Measurements from ENCODE around the gene CHD5. TPM values are rescaled to one million over a fixed set of nuclear protein-coding genes. Genes with fewer than 3 reads are reported as not detected.

The CHD5 gene
- total RNA-seq, 1 experiment from 2014 or later = 62.9 TPM

GRCh38 chr1:6070450-6070974, 109.6 kb downstream of the CHD5 start:
- in situ Hi-C loops (cut with HindIII; ENCODE audit: low pct_unique_long_range_greater_than_20kb, low sequenced_read_pairs) = no loop called here
- POLR2A ChIA-PET = no interaction called here
- BruUV-seq (replicated peaks) = no TSS peak

GRCh38 chr1:6069573-6069972, 110.5 kb downstream of the CHD5 start:
- BruUV-seq (replicated peaks) = no TSS peak

More at GRCh38 chr1:6070450-6070974, 109.6 kb downstream of the CHD5 start:
- CTCF ChIA-PET = no interaction called here
- Histone ChIP-seq H3K4me3 (ENCODE audit: low read depth in 2 of 2, low read length in 2 of 2) (no peak overlapping the region), H3K27me3 (ENCODE audit: control insufficient read depth, insufficient read depth, low read length) (no peaks in the 10 kb centered on the region), H3K36me3 (ENCODE audit: control insufficient read depth, insufficient read depth, low read length) (no peaks in the 10 kb centered on the region), H3K27ac (ENCODE audit: low read length) (no peak overlapping the region), H3K4me1 (ENCODE audit: control insufficient read depth, insufficient read depth, low read length) (no peaks in the 10 kb centered on the region), H3K9me3 (ENCODE audit: control insufficient read depth, insufficient read depth, low read depth, low read length) (no peaks in the 10 kb centered on the region)
- DNase-seq (ENCODE audit: low read depth, low spot score) (no peak), ATAC-seq (no peak)
- TF ChIP-seq POLR2AphosphoS5 (IDR thresholded peaks at IDR 0.05; ENCODE audit: low read depth, low read length) (no peak), SIN3A (IDR thresholded peaks at IDR 0.05; ENCODE audit: borderline replicate concordance, insufficient read depth, low read depth, low read length) (no peak), TCF7L2 (IDR thresholded peaks at IDR 0.05; ENCODE audit: low read depth, low read length) (no peak), CTCF (IDR thresholded peaks at IDR 0.05) (no peak), REST (IDR thresholded peaks at IDR 0.05; ENCODE audit: insufficient read depth in 1 of 2, low read depth in 2 of 2, low read length in 1 of 2) (no peak)
- intact Hi-C loops (cut with micrococcal nuclease; ENCODE audit: unreplicated experiment) = no loop called here

More at GRCh38 chr1:6069573-6069972, 110.5 kb downstream of the CHD5 start:
- H3K9me3 ChIP-seq (ENCODE audit: control insufficient read depth, insufficient read depth, low read depth, low read length) = no peaks in the 10 kb centered on the region
- no peak overlapping the region for H3K27ac ChIP-seq (ENCODE audit: low read length)
- CTCF ChIA-PET = no interaction called here
- no peak overlapping the region for H3K4me3 ChIP-seq (ENCODE audit: low read depth in 2 of 2, low read length in 2 of 2)
- DNase-seq (ENCODE audit: low read depth, low spot score) (no peak), ATAC-seq (no peak)
- TF ChIP-seq POLR2AphosphoS5 (IDR thresholded peaks at IDR 0.05; ENCODE audit: low read depth, low read length) (no peak), SIN3A (IDR thresholded peaks at IDR 0.05; ENCODE audit: borderline replicate concordance, insufficient read depth, low read depth, low read length) (no peak), REST (IDR thresholded peaks at IDR 0.05; ENCODE audit: insufficient read depth in 1 of 2, low read depth in 2 of 2, low read length in 1 of 2) (no peak), TCF7L2 (IDR thresholded peaks at IDR 0.05; ENCODE audit: low read depth, low read length) (no peak), CTCF (IDR thresholded peaks at IDR 0.05) (no peak)
- in situ Hi-C loops (cut with HindIII; ENCODE audit: low pct_unique_long_range_greater_than_20kb, low sequenced_read_pairs) (no loop called here), intact Hi-C loops (cut with micrococcal nuclease; ENCODE audit: unreplicated experiment) (no loop called here)
- POLR2A ChIA-PET = no interaction called here
- H3K27me3 ChIP-seq (ENCODE audit: control insufficient read depth, insufficient read depth, low read length) = no peaks in the 10 kb centered on the region
- no peaks in the 10 kb centered on the region for H3K4me1 ChIP-seq (ENCODE audit: control insufficient read depth, insufficient read depth, low read length)
- H3K36me3 ChIP-seq (ENCODE audit: control insufficient read depth, insufficient read depth, low read length) = no peaks in the 10 kb centered on the region
